ENCODE measurements around the gene OGN.
A peak's percentile ranks its signal among the peaks of the same experiment; 100 is the strongest.
"Not testable (repeated sequence)": the region's sequence is repeated elsewhere in the genome, so short reads cannot be mapped to it uniquely, and the experiment has no call there.

Gene OGN, protein sequence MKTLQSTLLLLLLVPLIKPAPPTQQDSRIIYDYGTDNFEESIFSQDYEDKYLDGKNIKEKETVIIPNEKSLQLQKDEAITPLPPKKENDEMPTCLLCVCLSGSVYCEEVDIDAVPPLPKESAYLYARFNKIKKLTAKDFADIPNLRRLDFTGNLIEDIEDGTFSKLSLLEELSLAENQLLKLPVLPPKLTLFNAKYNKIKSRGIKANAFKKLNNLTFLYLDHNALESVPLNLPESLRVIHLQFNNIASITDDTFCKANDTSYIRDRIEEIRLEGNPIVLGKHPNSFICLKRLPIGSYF

DNA sequence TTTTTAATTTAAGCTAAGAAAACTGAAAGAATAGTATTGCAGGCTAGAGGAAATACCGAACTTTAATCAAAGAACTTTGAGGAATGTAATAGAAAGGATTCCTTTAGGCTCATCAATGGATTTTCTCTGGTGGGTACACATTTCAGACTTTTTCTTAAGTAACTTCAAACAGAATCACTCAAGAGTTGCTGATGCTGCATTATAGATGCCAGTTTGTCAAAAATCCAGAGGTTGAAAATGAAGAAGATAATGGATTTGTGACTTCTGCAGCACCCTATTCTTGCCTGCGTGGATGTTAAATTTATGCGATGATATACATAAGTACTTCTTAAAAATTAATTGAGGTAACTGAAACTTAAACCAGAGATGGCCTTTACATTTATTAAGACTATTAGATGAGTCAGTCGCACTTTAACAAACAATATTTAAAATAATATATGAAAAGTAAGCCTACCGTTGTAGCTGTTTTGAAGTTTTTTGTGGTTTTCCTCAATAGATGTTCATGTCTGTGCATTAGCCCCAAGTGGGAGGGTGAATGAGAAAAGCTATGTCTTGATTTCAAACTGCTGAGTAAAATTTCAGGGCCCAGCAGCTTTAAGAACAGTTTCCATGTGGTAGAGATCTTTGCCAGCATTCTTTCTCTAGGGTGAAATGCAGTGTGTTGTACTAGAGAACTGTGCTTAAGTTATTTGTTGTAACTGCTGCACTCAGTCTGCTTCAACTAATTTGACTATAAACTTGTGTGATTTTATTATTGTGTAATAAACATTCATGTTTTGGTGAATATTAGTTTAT, at the start of gene OGN:
Gene OGN, minus strand, starts transcription at position 537 of the 795 bp plus-strand sequence. CDS start 1,171 bp downstream, outside the sequence.
- no peak for DNase-seq (ENCODE audit: low spot score)

GRCh38 chr9:92446536-92446935, 42.2 kb upstream of the OGN start:
- no peak for DNase-seq (ENCODE audit: low spot score)

GRCh38 chr9:92444841-92445240, 40.5 kb upstream of the OGN start:
- no peak for DNase-seq (ENCODE audit: low spot score)

DNA sequence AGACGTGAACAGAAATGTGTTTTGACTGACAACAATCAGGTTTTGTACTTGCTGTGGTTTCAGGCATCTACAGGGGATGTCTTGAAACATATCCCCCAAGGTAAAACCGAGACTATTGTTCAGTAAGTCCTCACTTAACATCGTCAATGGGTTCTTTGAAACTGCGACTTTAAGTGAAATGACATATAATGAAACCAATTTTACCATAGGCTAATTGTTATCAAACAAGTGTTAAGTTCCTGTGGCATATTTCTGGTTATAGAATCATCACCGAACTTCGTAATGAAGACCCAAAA, 36.3 kb upstream of the OGN start:
- no peak for DNase-seq (ENCODE audit: low spot score)

- DNase-seq (ENCODE audit: low spot score): peak; percentile 17
Observed at GRCh38 chr9:92439921-92440750, 35.8 kb upstream of the OGN start.

- no peak for DNase-seq (ENCODE audit: low spot score)
Observed at GRCh38 chr9:92438900-92439526, 34.6 kb upstream of the OGN start.

- DNase-seq (ENCODE audit: low spot score): no peak
Observed at GRCh38 chr9:92435263-92435662, 30.9 kb upstream of the OGN start.

DNA sequence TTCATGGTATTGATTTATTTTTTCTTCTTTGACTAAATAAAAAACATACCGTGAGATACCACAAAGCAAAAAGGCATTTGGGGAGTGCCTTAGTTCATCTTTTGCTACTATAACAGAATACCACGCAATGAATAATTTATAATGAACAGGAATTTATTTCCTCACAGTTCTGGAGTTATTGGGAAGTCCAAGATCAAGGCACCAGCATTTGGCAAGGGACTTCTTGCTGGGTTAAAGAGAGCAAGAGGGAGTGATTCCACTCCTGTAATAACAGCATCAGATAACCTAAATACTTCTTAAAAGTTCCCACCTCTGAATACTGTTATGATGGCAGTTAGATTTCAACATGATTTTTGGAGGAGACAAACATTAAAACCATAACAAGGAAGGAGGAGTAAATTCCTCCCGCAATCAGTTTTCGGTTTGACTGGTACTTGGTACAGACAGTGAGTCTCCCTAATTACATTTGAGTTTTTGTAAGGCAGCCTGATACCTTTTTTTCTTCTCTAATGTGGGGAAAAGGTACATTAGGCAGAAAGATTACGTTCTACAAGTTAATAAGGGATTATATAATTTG, 28.7 kb upstream of the OGN start:
- no peak for DNase-seq (ENCODE audit: low spot score)

DNA sequence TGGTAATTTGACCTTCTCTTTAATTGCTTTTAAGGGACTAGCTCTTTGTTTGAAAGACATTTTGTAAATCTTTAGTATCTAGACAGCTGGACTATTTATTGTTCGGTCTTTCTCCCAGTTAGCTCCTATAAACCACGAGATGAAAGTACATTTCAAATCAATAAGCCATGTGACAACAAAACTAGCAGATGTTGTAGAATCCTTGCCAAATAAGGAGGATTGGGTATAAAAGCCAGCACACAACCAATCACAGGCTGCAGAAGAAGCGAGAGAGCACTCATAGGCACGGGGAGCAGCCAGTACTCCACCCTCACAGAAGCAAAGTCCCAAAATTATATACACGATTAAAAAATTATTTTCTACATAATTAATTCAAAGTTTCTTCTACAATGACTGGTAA, 28.0 kb upstream of the OGN start:
- no peak for DNase-seq (ENCODE audit: low spot score)

DNA sequence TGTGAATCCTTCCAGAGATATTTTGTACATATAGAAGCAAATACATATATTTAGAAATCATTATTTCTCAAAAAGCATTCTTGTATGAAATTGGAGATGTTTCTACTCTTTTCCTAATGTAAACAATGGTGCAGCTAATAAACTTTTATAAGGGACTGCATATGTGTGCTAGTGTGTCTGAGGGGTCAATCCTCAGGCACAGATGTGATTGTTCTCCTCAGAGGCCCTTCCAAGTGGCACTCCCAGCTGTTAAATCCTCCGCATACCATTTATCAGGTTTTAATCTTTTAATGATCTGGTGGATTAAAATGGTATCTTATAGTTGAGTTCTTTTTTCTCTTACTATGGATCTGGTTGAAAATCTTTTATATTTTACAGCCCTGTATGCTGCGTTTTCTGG, 25.5 kb upstream of the OGN start:
- DNase-seq (ENCODE audit: low spot score): no peak

DNA sequence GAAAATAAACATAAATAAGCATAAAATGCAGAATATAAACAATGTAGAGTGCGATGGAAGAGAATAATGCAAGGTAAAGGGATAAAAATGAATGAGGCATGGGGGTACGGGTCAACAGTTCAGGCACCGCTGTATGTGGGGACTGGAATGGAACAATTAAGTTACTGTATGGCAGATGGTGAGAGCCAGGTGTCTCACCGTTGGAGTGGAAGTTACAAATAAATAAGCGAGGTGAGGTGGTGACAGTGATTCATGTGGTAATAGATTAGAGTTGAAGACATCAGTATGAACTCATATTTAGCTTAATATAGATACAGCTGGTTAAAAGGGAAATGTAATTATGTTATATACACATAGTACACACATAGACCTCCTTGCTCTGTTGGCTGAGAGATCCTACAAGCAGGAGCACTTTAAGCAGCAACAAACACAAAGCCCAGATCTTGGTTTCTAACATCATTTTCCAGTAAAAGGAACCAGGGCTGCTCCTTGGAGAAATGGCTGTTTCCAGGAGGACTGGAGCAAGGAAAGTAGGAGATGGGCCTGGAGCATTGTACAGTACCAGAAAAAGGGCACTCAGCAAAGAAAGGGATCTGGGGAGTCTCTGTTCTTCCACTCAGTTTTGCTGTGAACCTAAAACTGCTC, 22.2 kb upstream of the OGN start:
- peak; percentile 62 for DNase-seq (ENCODE audit: low spot score)

GRCh38 chr9:92425474-92425873, 21.1 kb upstream of the OGN start:
- DNase-seq (ENCODE audit: low spot score): no peak

- no peak for DNase-seq (ENCODE audit: low spot score)
Observed at GRCh38 chr9:92424340-92424739, 20.0 kb upstream of the OGN start, which contains the start of gene OMD. TSS of gene OMD (minus strand) at chr9:92424471. CDS start at chr9:92417558, 6,913 bp downstream.

DNA sequence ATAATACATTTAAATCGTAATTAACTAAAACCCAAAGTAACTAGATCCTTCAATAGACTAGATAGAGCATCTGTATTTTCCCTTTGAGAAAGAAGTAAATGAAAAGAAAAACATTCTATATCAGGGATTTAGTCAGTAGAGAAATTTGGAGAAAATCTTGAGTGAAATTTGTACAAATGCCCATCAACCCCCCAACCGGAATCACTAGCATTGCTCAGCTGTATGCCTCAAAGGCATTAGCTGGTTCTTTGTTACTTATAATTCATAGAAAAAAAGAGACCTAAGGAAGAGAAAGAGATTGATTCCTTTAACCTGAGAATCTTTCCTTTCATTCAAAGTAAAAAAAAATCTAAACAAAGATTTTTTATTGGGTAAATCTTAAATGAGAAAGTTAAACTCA, 19.2 kb upstream of the OGN start:
- no peak for DNase-seq (ENCODE audit: low spot score)

- DNase-seq (ENCODE audit: low spot score): no peak
Observed at GRCh38 chr9:92422611-92423338, 18.4 kb upstream of the OGN start.

GRCh38 chr9:92414566-92414965, 10.2 kb upstream of the OGN start:
- no peak for DNase-seq (ENCODE audit: low spot score)

DNA sequence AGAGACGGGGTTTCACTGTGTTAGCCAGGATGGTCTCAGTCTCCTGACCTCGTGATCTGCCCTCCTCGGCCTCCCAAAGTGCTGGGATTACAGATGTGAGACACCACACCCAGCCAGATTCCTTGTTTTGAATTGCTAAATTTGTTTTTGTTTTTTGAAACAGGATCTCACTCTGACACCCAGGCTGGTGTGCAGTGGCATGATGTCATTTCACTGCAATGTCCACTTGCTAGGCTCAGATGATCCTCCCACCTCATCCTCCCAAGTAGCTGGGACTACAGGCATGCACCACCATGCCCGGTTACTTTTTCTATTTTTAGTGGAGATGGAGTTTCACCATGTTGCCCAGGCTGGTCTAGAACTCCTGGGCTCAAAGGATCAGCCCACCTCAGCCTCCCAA, 6.8 kb upstream of the OGN start:
- DNase-seq (ENCODE audit: low spot score): not testable (repeated sequence)

GRCh38 chr9:92408747-92409478, 4.5 kb upstream of the OGN start:
- no peak for DNase-seq (ENCODE audit: low spot score)

- DNase-seq (ENCODE audit: low spot score): no peak
Observed at GRCh38 chr9:92407818-92408217, 3.4 kb upstream of the OGN start.

DNA sequence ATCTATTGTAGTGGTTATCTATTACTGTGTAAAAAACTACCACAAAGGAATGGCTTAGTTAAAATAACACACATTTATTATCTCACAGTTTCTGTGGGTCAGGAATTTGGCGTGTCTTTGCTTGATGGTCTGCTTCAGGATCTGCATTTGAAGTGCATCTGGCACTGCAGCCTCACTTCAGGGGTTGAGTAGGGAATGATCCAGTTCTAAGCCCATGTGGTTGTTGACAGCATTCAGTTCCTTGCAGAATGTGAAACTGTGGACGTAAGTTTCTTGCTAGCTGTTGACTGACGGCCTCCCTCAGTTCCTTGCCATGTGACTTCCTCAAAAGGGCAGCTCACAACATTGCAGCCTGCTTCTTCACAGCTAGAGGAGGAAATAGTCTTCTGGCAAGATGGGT, 2.1 kb upstream of the OGN start:
- DNase-seq (ENCODE audit: low spot score): no peak

All from SW480 (cell line).